ENCODE measurements around the gene MED13.

DNA sequence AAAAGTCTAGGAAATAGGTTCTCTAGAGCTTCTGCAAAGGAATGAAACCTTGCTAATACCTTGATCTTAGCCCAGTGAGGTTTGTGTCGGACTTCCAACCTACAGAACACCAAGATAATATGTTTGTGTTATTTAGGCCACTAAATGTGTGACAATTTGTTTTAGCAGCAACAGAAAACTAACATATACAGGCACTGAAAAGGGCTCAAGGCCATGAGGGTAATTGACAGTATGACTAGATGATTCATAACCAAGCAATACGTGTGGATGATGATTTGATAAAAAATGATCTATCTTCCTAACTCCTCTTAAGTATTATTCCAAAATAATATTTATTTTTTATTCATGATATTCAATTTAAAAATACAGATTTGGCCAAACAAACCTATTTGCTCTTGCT lies 27.7 kb upstream of the MED13 start:
- TF ChIP-seq, protein P1, sequence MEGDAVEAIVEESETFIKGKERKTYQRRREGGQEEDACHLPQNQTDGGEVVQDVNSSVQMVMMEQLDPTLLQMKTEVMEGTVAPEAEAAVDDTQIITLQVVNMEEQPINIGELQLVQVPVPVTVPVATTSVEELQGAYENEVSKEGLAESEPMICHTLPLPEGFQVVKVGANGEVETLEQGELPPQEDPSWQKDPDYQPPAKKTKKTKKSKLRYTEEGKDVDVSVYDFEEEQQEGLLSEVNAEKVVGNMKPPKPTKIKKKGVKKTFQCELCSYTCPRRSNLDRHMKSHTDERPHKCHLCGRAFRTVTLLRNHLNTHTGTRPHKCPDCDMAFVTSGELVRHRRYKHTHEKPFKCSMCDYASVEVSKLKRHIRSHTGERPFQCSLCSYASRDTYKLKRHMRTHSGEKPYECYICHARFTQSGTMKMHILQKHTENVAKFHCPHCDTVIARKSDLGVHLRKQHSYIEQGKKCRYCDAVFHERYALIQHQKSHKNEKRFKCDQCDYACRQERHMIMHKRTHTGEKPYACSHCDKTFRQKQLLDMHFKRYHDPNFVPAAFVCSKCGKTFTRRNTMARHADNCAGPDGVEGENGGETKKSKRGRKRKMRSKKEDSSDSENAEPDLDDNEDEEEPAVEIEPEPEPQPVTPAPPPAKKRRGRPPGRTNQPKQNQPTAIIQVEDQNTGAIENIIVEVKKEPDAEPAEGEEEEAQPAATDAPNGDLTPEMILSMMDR (IDR thresholded peaks at IDR 0.05), result no peak
- no peak for TF ChIP-seq POLR2A (IDR thresholded peaks at IDR 0.05)
- TF ChIP-seq POLR2AphosphoS5 (IDR thresholded peaks at IDR 0.05), result no peak

All from breast epithelium (tissue), 3 donors.